ENCODE measurements around the gene C14orf180.

- TF ChIP-seq CTCF (IDR thresholded peaks at IDR 0.05): no peak
- no peak for TF ChIP-seq EZH2 (IDR thresholded peaks at IDR 0.05)
- TF ChIP-seq EZH2phosphoT487 (IDR thresholded peaks at IDR 0.05): no peak
These were observed 1.7 kb upstream of the C14orf180 start for GRCh38 chr14:104577847-104578301.

Measured in neural progenitor cell (in vitro differentiated cells).